Keratinocyte (primary cell): Measurements from ENCODE around the gene PLEKHF1. TPM values are rescaled to one million over a fixed set of nuclear protein-coding genes. Genes with fewer than 3 reads are reported as not detected.
"Not testable (repeated sequence)": the region's sequence is repeated elsewhere in the genome, so short reads cannot be mapped to it uniquely, and the experiment has no call there.

Source experiments
- DNase-seq: peaks from one replicate; pipeline ENCODE4 v3.0.0-alpha.2; 2011; ENCODE audit warnings: low read depth, missing footprints, low spot score
- FAIRE-seq: peaks from 2 replicates; lab custom pipeline; 2011; peaks lifted over from hg19 to GRCh38; lab: Jason Lieb, UNC
- H2AFZ ChIP-seq: 2 replicates; pipeline ENCODE4 v1.6.0; 2012; ENCODE audit warnings: low read length, control low read depth, inconsistent platforms; ENCODE audit not compliant: control insufficient read depth
- H3K27ac ChIP-seq: 2 replicates; pipeline ENCODE4 v1.5.1; 2011; ENCODE audit warnings: low read length; ENCODE audit not compliant: control insufficient read depth, insufficient read depth
- H3K27me3 ChIP-seq: 3 replicates; pipeline ENCODE4 v1.6.0; 2011; ENCODE audit warnings: low read length; ENCODE audit not compliant: control insufficient read depth, insufficient read depth; ENCODE audit errors: extremely low read depth
- H3K36me3 ChIP-seq, 2 experiments: 2 replicates in 1 of 2; 3 replicates in 1 of 2; pipeline ENCODE4 v1.5.1; 2011; ENCODE audit warnings: low read length in 2 of 2, mild to moderate bottlenecking in 1 of 2; ENCODE audit not compliant: control insufficient read depth in 2 of 2, insufficient read depth in 2 of 2; ENCODE audit errors: extremely low read depth in 1 of 2
- H3K4me1 ChIP-seq: 3 replicates; pipeline ENCODE4 v1.5.1; 2011; ENCODE audit warnings: low read length; ENCODE audit not compliant: control insufficient read depth, insufficient read depth; ENCODE audit errors: extremely low read depth
- H3K4me2 ChIP-seq: 3 replicates; pipeline ENCODE4 v1.6.0; 2011; ENCODE audit warnings: low read depth, low read length; ENCODE audit not compliant: control insufficient read depth, insufficient read depth; ENCODE audit errors: extremely low read depth
- H3K4me3 ChIP-seq, 3 experiments: fragments of 200-600 bp in 1 of 3; sonication (generic) in 1 of 3; 2 replicates in 2 of 3; 3 replicates in 1 of 3; pipeline ENCODE4 v1.5.1; 2011 to 2016; ENCODE audit warnings: low read length in 3 of 3, mild to moderate bottlenecking in 3 of 3, control low read depth in 2 of 3, inconsistent platforms in 1 of 3, low read depth in 1 of 3, mixed read lengths in 1 of 3, mixed run types in 1 of 3, moderate library complexity in 1 of 3; ENCODE audit not compliant: control insufficient read depth in 2 of 3, insufficient read depth in 2 of 3; ENCODE audit errors: extremely low read depth in 1 of 3
- H3K79me2 ChIP-seq: 2 replicates; pipeline ENCODE4 v1.6.0; 2012; ENCODE audit warnings: low read length; ENCODE audit not compliant: control insufficient read depth, insufficient read depth
- H3K9ac ChIP-seq: 3 replicates; pipeline ENCODE4 v1.6.0; 2011; ENCODE audit warnings: low read length; ENCODE audit not compliant: control insufficient read depth, insufficient read depth; ENCODE audit errors: extremely low read depth
- H3K9me1 ChIP-seq: 3 replicates; pipeline ENCODE4 v1.6.0; 2011; ENCODE audit warnings: low read length; ENCODE audit not compliant: control insufficient read depth, insufficient read depth; ENCODE audit errors: extremely low read depth
- H3K9me3 ChIP-seq: 2 replicates; pipeline ENCODE4 v1.5.1; 2012; ENCODE audit warnings: low read depth, low read length; ENCODE audit not compliant: control insufficient read depth
- H4K20me1 ChIP-seq: 3 replicates; pipeline ENCODE4 v1.6.0; 2011; ENCODE audit warnings: low read length; ENCODE audit not compliant: control insufficient read depth, insufficient read depth; ENCODE audit errors: extremely low read depth
- CTCF ChIP-seq, 3 experiments: IDR thresholded peaks in 1 of 3; conservative IDR thresholded peaks in 1 of 3; optimal IDR thresholded peaks in 1 of 3; 2 replicates in 2 of 3; 3 replicates in 1 of 3; pipeline versions ENCODE3 to v1.5.1; 2011; ENCODE audit warnings: low read length in 3 of 3, mild to moderate bottlenecking in 3 of 3, moderate library complexity in 2 of 3, control low read depth in 1 of 3, inconsistent platforms in 1 of 3; ENCODE audit not compliant: insufficient read depth in 2 of 3; ENCODE audit errors: extremely low read depth in 1 of 3
- EZH2 ChIP-seq: IDR thresholded peaks from one replicate; pipeline ENCODE4 v1.6.1; 2012; ENCODE audit warnings: inconsistent platforms, mild to moderate bottlenecking, low read length, moderate library complexity
- dilution Hi-C: fragments of 300-500 bp; cut with MboI; formaldehyde crosslinking; loops from one replicate; pipeline ENCODE4 v1.7.0; 2020; ENCODE audit warnings: low sequenced_read_pairs; ENCODE audit not compliant: extremely low pct_ligation_motif_present
- polyA plus RNA-seq, 5 experiments: library from polyadenylated mRNA; depleted of rRNA in 3 of 5; stranded (reverse) in 3 of 5; stranded (forward) in 1 of 5; unstranded in 1 of 5; fragments of >200 nt; gene quantifications; 1 replicate in 1 of 5; 2 replicates in 3 of 5; 3 replicates in 1 of 5; pipeline versions ENCODE4 v1.2.1 to v1.2.3, GENCODE V29; 2011 to 2012; ENCODE audit warnings: missing spikeins in 2 of 5, low read depth in 1 of 5, low replicate concordance in 1 of 5

The PLEKHF1 gene
- polyA plus RNA-seq, 1 donor (not counting 4 experiments of a cell fraction or from before 2014, with no cell fraction given): 9.4 TPM

DNA sequence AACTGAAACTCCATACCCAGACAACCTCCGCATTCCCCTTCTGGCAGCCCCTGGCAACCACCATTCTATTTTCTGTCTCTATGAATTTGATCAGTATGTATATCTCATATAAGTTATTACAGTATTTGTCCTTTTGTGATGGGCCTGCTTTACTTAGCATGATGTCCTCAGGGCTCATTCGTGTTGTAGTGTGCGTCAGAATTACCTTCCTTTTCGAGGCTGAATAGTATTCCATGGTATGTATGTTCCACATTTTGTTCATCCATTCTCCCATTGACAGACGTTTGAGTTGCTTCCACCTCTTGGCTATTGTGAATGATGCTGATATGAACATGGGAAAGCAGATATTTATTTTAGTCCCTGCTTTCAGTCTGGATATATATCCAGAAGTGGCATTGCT, 5.0 kb downstream of the PLEKHF1 start:
- DNase-seq: no peak
- H3K27ac ChIP-seq: no peak overlapping the region
- H3K4me2 ChIP-seq: no peak overlapping the region
- H3K27me3 ChIP-seq: no peaks in the 10 kb centered on the region
- no peak for FAIRE-seq
- H3K9me3 ChIP-seq: no peaks in the 10 kb centered on the region
- no peak overlapping the region for H3K9ac ChIP-seq
- peaks cover 30% of the 10 kb centered on the region for H4K20me1 ChIP-seq
- peaks cover 89% of the 10 kb centered on the region for H3K79me2 ChIP-seq
- H3K4me1 ChIP-seq: peaks cover 39% of the 10 kb centered on the region
- H2AFZ ChIP-seq: no peak overlapping the region
- no peak overlapping the region for H3K4me3 ChIP-seq
- H3K36me3 ChIP-seq: peaks cover 13% of the 10 kb centered on the region in 2 experiments
- peaks cover 13% of the 10 kb centered on the region for H3K9me1 ChIP-seq
- TF ChIP-seq EZH2 (no peak), CTCF (optimal IDR thresholded peaks at IDR 0.05 in 1 of 3, IDR thresholded peaks at IDR 0.05 in 1 of 3, conservative IDR thresholded peaks at IDR 0.05 in 1 of 3; ENCODE audit: extremely low read depth in 1 of 3, insufficient read depth in 2 of 3, low read length in 3 of 3) (no peak)
- dilution Hi-C loops: no loop called here

DNA sequence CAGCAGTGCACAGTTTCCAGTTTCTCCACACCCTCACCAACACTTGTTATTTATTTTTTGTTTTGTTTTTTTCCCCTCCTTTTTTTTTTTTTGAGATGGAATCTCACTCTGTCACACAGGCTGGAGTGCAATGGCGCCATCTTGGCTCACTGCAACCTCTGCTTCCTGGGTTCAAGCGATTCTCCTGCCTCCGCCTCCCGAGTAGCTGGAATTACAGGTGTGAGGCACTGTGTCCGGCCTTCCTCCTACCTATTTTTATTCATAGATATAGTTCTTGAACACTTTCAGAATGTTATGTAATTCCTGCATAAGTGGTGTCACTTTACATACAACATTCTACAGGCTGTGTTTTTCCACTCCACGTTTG, 5.7 kb downstream of the PLEKHF1 start:
- dilution Hi-C loops: not testable (repeated sequence)

More for the DNA sequence above, 5.7 kb downstream of the PLEKHF1 start:
- not testable (repeated sequence) for H3K9me3 ChIP-seq, H3K27me3 ChIP-seq, FAIRE-seq, H3K9ac ChIP-seq, H2AFZ ChIP-seq, DNase-seq, H3K27ac ChIP-seq, H3K4me3 ChIP-seq
- peaks cover 30% of the 10 kb centered on the region for H4K20me1 ChIP-seq
- H3K9me1 ChIP-seq: peaks cover 13% of the 10 kb centered on the region
- peaks cover 39% of the 10 kb centered on the region for H3K4me1 ChIP-seq
- H3K4me2 ChIP-seq: peak overlapping the region; percentile 46
- H3K79me2 ChIP-seq: peaks cover 84% of the 10 kb centered on the region
- peaks cover 16% of the 10 kb centered on the region in 2 experiments for H3K36me3 ChIP-seq
